Colonic mucosa (tissue), 4 donors: Measurements from ENCODE around the gene TTI1. TPM values are rescaled to one million over a fixed set of nuclear protein-coding genes. Genes with fewer than 3 reads are reported as not detected.

Experiments used
- DNase-seq: peaks from one replicate; pipeline ENCODE4 v3.0.0-alpha.2; 2020
- H3K27ac ChIP-seq: fragments of 200-600 bp; one replicate; pipeline ENCODE4 v1.8.0; 2021
- H3K27me3 ChIP-seq: fragments of 200-600 bp; one replicate; pipeline ENCODE4 v1.8.0; 2021
- H3K36me3 ChIP-seq: fragments of 200-600 bp; one replicate; pipeline ENCODE4 v1.8.0; 2021
- H3K4me1 ChIP-seq: fragments of 200-600 bp; one replicate; pipeline ENCODE4 v1.8.0; 2021; ENCODE audit warnings: mild to moderate bottlenecking
- H3K4me3 ChIP-seq: fragments of 200-600 bp; one replicate; pipeline ENCODE4 v1.8.0; 2021
- H3K9ac ChIP-seq, 2 donors: one replicate each; pipeline ENCODE4 v1.7.0; 2013; ENCODE audit warnings: control low read depth in 2 of 2, low read depth in 2 of 2, low read length in 2 of 2
- H3K9me3 ChIP-seq: fragments of 200-600 bp; one replicate; pipeline ENCODE4 v1.8.0; 2021
- intact Hi-C: fragments of 100-400 bp; cut with DNase I; formaldehyde crosslinking; loops from one replicate; pipeline ENCODE4 v1.14.1; 2022
- total RNA-seq, 2 donors: library from RNA; stranded (reverse); fragmentation: NEBNext Ultra II Directional in 1 of 2; extraction: Animal tissue kit (Norgen Biotek cat#: 25700) in 1 of 2; gene quantifications; one replicate each; pipeline ENCODE4 v1.2.1, GENCODE V29; 2021
- TF ChIP-seq, protein P1 (sequence below): fragments of 200-600 bp; IDR thresholded peaks from one replicate; pipeline ENCODE4 v1.8.0; 2022; ENCODE audit warnings: antibody characterized with exemption, mild to moderate bottlenecking
- donor health status: healthy.
- donor health status: DM: no; HTN: no; CAD: no.
- donor health status: DM: no; HTN: no; CAD: no.

Gene TTI1
- total RNA-seq, 2 donors from 2014 or later, result 10.2 to 23.0 TPM

GRCh38 chr20:37999526-38000263 lies 33.6 kb downstream of the TTI1 start:
- H3K9me3 ChIP-seq, result no peaks in the 10 kb centered on the region
- peaks cover 4% of the 10 kb centered on the region for H3K36me3 ChIP-seq
- TF ChIP-seq, protein P1, sequence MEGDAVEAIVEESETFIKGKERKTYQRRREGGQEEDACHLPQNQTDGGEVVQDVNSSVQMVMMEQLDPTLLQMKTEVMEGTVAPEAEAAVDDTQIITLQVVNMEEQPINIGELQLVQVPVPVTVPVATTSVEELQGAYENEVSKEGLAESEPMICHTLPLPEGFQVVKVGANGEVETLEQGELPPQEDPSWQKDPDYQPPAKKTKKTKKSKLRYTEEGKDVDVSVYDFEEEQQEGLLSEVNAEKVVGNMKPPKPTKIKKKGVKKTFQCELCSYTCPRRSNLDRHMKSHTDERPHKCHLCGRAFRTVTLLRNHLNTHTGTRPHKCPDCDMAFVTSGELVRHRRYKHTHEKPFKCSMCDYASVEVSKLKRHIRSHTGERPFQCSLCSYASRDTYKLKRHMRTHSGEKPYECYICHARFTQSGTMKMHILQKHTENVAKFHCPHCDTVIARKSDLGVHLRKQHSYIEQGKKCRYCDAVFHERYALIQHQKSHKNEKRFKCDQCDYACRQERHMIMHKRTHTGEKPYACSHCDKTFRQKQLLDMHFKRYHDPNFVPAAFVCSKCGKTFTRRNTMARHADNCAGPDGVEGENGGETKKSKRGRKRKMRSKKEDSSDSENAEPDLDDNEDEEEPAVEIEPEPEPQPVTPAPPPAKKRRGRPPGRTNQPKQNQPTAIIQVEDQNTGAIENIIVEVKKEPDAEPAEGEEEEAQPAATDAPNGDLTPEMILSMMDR, result no peak
- H3K27ac ChIP-seq, result no peak overlapping the region
- DNase-seq, result no peak
- H3K27me3 ChIP-seq, result no peaks in the 10 kb centered on the region
- intact Hi-C loops, result loop anchor here (10.0 kb wide), 1 partner anchor 345 kb away; no protein-coding TSS in a partner anchor
- H3K4me3 ChIP-seq, result no peak overlapping the region
- H3K4me1 ChIP-seq, result no peaks in the 10 kb centered on the region
- H3K9ac ChIP-seq, result no peak overlapping the region

GRCh38 chr20:37997516-37997915 lies 35.7 kb downstream of the TTI1 start:
- H3K36me3 ChIP-seq, result peaks cover 4% of the 10 kb centered on the region
- H3K27ac ChIP-seq, result no peak overlapping the region
- no peak for DNase-seq
- no peaks in the 10 kb centered on the region for H3K27me3 ChIP-seq
- TF ChIP-seq, protein P1, result no peak
- intact Hi-C loops, result loop anchor here (10.0 kb wide), 1 partner anchor 343 kb away; no protein-coding TSS in a partner anchor
- H3K4me3 ChIP-seq, result no peak overlapping the region
- no peak overlapping the region for H3K9ac ChIP-seq
- no peaks in the 10 kb centered on the region for H3K4me1 ChIP-seq
- H3K9me3 ChIP-seq, result no peaks in the 10 kb centered on the region

- intact Hi-C loops, result loop anchor here (10.0 kb wide), 1 partner anchor 341 kb away; no protein-coding TSS in a partner anchor
- Histone ChIP-seq H3K9me3 (no peaks in the 10 kb centered on the region), H3K27ac (no peak overlapping the region), H3K4me1 (peaks cover 5% of the 10 kb centered on the region), H3K4me3 (no peak overlapping the region), H3K27me3 (no peaks in the 10 kb centered on the region), H3K36me3 (peaks cover 4% of the 10 kb centered on the region), H3K9ac (no peak overlapping the region)
- TF ChIP-seq, protein P1, result no peak
- DNase-seq, result no peak
Measured at GRCh38 chr20:37995856-37996605, 37.2 kb downstream of the TTI1 start.

- Histone ChIP-seq H3K27me3 (no peaks in the 10 kb centered on the region), H3K9me3 (no peaks in the 10 kb centered on the region), H3K4me1 (peaks cover 13% of the 10 kb centered on the region), H3K27ac (no peak overlapping the region), H3K36me3 (peaks cover 4% of the 10 kb centered on the region), H3K4me3 (no peak overlapping the region), H3K9ac (no peak overlapping the region)
- intact Hi-C loops, result loop anchor here (5.0 to 10.0 kb wide), 2 partner anchors 340 to 432 kb away; no protein-coding TSS in a partner anchor
- TF ChIP-seq, protein P1, result no peak
- no peak for DNase-seq
Measured at GRCh38 chr20:37994512-37994911, 38.7 kb downstream of the TTI1 start.

GRCh38 chr20:37992802-37993409 lies 40.4 kb downstream of the TTI1 start:
- Histone ChIP-seq H3K27ac (no peak overlapping the region), H3K27me3 (no peaks in the 10 kb centered on the region), H3K9ac (peak overlapping the region in 1 of 2 donors; percentile 54), H3K4me3 (no peak overlapping the region), H3K36me3 (peaks cover 4% of the 10 kb centered on the region), H3K4me1 (peaks cover 13% of the 10 kb centered on the region), H3K9me3 (no peaks in the 10 kb centered on the region)
- intact Hi-C loops, result loop anchor here (5.0 to 10.0 kb wide), 2 partner anchors 338 to 431 kb away; no protein-coding TSS in a partner anchor
- TF ChIP-seq, protein P1, result peak; percentile 55
- peak; percentile 23 for DNase-seq
